IMR-90 (cell line): ENCODE measurements around the gene MEPCE.

ENCODE experiments used
- CEBPB ChIP-seq: IDR thresholded peaks from 2 replicates; pipeline ENCODE4 v1.6.1; 2012; ENCODE audit warnings: low read depth, low read length, improper control_type of control experiment
- CTCF ChIP-seq: conservative IDR thresholded peaks from 2 replicates; pipeline ENCODE4 v1.5.1; 2012; ENCODE audit warnings: mild to moderate bottlenecking, low read depth, low read length, improper control_type of control experiment
- MAZ ChIP-seq: IDR thresholded peaks from 2 replicates; pipeline ENCODE4 v1.6.1; 2012; ENCODE audit warnings: low read depth, mild to moderate bottlenecking, low read length, improper control_type of control experiment, moderate library complexity, borderline replicate concordance
- RAD21 ChIP-seq: IDR thresholded peaks from 2 replicates; pipeline ENCODE4 v1.6.1; 2012; ENCODE audit warnings: low read length, improper control_type of control experiment
- USF2 ChIP-seq: fragments of 150-350 bp; IDR thresholded peaks from 2 replicates; pipeline ENCODE4 v1.6.1; 2017; ENCODE audit warnings: mild to moderate bottlenecking, antibody characterized with exemption, low read length, low read depth

- TF ChIP-seq CTCF (no peak), USF2 (no peak), CEBPB (peak; percentile 83), RAD21 (no peak), MAZ (no peak)
Observed at GRCh38 chr7:100446040-100446439, 16.4 kb downstream of the MEPCE start.
